ENCODE results near the gene SERPING1. TPM values are rescaled to one million over a fixed set of nuclear protein-coding genes. Genes with fewer than 3 reads are reported as not detected.

Gene SERPING1
- total RNA-seq, 2 donors from 2014 or later, result 88.7 to 205 TPM

- intact Hi-C loops (cut with DNase I), result no loop called here
- H3K9me3 ChIP-seq, result no peaks in the 10 kb centered on the region
- H3K27me3 ChIP-seq (replicated peaks; ENCODE audit: insufficient read depth), result no peaks in the 10 kb centered on the region
- H3K4me3 ChIP-seq, result peak overlapping the region; percentile 60 to 81
- peak overlapping the region; percentile 83 to 85 for H3K27ac ChIP-seq
- no peaks in the 10 kb centered on the region for H3K36me3 ChIP-seq
- TF ChIP-seq CTCF (IDR thresholded peaks at IDR 0.05), result no peak
- no peak for DNase-seq (ENCODE audit: low spot score)
- peaks cover 4% of the 10 kb centered on the region for H3K4me1 ChIP-seq (replicated peaks)
- WGBS, result 4% methylated on average over 15 of the region's 15 CpGs
Measured at GRCh38 chr11:57566905-57567514, 30.5 kb upstream of the SERPING1 start.

GRCh38 chr11:57567515-57568329 is 29.8 kb upstream of the SERPING1 start, which contains the start of gene UBE2L6:
Gene UBE2L6, minus strand, starts transcription at chr11:57567672. Its CDS starts 61 bp downstream, at chr11:57567611.
- TF ChIP-seq POLR2A (IDR thresholded peaks at IDR 0.05), result no peak
- no peak for TF ChIP-seq POLR2AphosphoS5 (IDR thresholded peaks at IDR 0.05)
- peak in 2 of 4 experiments; percentile 83 to 89 for TF ChIP-seq CTCF (IDR thresholded peaks at IDR 0.05)
- H3K27me3 ChIP-seq (replicated peaks; ENCODE audit: insufficient read depth), result no peaks in the 10 kb centered on the region
- DNase-seq (ENCODE audit: low spot score), result peak; percentile 70
- no peaks in the 10 kb centered on the region for H3K9me3 ChIP-seq
- WGBS, result under 1% methylated on average over 52 of the region's 92 CpGs
- no peaks in the 10 kb centered on the region for H3K36me3 ChIP-seq
- intact Hi-C loops (cut with DNase I), result loop anchor here (2.0 kb wide), 2 partner anchors 31 to 73 kb away; no protein-coding TSS in a partner anchor
- H3K27ac ChIP-seq, result peak within 1 kb of the TSS; percentile 83 to 85
- peak within 1 kb of the TSS; percentile 60 to 81 for H3K4me3 ChIP-seq
- H3K4me1 ChIP-seq (replicated peaks), result peaks cover 4% of the 10 kb centered on the region

- Histone ChIP-seq H3K27ac (peak overlapping the region; percentile 83 to 85), H3K36me3 (no peaks in the 10 kb centered on the region), H3K9me3 (no peaks in the 10 kb centered on the region), H3K27me3 (replicated peaks; ENCODE audit: insufficient read depth) (no peaks in the 10 kb centered on the region), H3K4me3 (peak overlapping the region; percentile 60 to 81), H3K4me1 (replicated peaks) (peaks cover 4% of the 10 kb centered on the region)
- no peak for DNase-seq (ENCODE audit: low spot score)
- intact Hi-C loops (cut with DNase I), result loop anchor here (2.0 kb wide), 2 partner anchors 30 to 72 kb away; no protein-coding TSS in a partner anchor
- TF ChIP-seq POLR2A (IDR thresholded peaks at IDR 0.05), result no peak
- peak in 3 of 4 experiments; percentile 2 to 90 (median 67) for TF ChIP-seq CTCF (IDR thresholded peaks at IDR 0.05)
- TF ChIP-seq POLR2AphosphoS5 (IDR thresholded peaks at IDR 0.05), result no peak
- WGBS, result 26% methylated on average over 6 of the region's 6 CpGs
Measured at GRCh38 chr11:57568330-57568766, 29.1 kb upstream of the SERPING1 start.

- H3K9me3 ChIP-seq, result no peaks in the 10 kb centered on the region
- no peak for DNase-seq (ENCODE audit: low spot score)
- 55% methylated on average over 2 of the region's 2 CpGs for WGBS
- H3K27ac ChIP-seq, result no peak overlapping the region
- no peaks in the 10 kb centered on the region for H3K36me3 ChIP-seq
- no peak overlapping the region for H3K4me3 ChIP-seq
- TF ChIP-seq POLR2A (IDR thresholded peaks at IDR 0.05) (no peak), POLR2AphosphoS5 (IDR thresholded peaks at IDR 0.05) (no peak), CTCF (IDR thresholded peaks at IDR 0.05) (no peak)
- intact Hi-C loops (cut with DNase I), result no loop called here
- peaks cover 1% of the 10 kb centered on the region for H3K4me1 ChIP-seq (replicated peaks)
- no peaks in the 10 kb centered on the region for H3K27me3 ChIP-seq (replicated peaks; ENCODE audit: insufficient read depth)
Measured at GRCh38 chr11:57571606-57572005, 25.9 kb upstream of the SERPING1 start.
